HL-60 (cell line): ENCODE measurements around the gene AOPEP.

Source experiments
- POLR2AphosphoS5 ChIP-seq: IDR thresholded peaks from 2 replicates; pipeline ENCODE4 v1.6.1; 2012; ENCODE audit warnings: low read depth
- TF ChIP-seq, protein P1 (sequence below): IDR thresholded peaks from one replicate; pipeline ENCODE4 v1.5.1; 2011; ENCODE audit warnings: low read length, control low read depth, inconsistent platforms; ENCODE audit not compliant: insufficient read depth

DNA sequence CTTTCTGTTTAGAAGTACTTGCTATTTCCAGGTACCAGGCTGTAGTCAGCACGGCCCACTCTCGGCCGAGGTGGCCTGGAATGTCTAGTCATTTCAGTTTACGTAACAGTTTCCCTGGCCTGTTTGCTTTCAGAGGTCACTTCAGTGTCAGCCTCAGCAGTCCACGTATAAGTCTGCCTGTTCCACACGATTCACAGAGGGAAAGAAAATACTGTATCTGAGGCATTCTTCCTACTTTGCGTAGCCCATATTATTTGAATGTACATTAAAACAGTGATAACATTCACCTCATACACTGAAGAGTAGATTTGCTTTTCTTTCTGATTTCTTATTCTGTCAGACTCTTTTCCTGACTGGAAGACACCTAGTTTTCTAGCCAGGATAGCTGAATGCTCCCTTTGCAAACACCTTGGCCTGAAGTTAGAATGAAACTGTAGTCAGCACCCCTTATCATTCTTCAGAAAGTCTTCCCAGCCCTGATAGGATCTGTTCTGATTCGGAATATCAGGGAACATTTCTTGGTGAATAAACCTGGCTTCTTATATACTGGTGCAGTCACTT, 140.9 kb downstream of the AOPEP start:
- TF ChIP-seq, protein P1, sequence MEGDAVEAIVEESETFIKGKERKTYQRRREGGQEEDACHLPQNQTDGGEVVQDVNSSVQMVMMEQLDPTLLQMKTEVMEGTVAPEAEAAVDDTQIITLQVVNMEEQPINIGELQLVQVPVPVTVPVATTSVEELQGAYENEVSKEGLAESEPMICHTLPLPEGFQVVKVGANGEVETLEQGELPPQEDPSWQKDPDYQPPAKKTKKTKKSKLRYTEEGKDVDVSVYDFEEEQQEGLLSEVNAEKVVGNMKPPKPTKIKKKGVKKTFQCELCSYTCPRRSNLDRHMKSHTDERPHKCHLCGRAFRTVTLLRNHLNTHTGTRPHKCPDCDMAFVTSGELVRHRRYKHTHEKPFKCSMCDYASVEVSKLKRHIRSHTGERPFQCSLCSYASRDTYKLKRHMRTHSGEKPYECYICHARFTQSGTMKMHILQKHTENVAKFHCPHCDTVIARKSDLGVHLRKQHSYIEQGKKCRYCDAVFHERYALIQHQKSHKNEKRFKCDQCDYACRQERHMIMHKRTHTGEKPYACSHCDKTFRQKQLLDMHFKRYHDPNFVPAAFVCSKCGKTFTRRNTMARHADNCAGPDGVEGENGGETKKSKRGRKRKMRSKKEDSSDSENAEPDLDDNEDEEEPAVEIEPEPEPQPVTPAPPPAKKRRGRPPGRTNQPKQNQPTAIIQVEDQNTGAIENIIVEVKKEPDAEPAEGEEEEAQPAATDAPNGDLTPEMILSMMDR, result no peak
- no peak for TF ChIP-seq POLR2AphosphoS5
